ENCODE data around the gene PDE3B.
"Not testable (repeated sequence)": the region's sequence is repeated elsewhere in the genome, so short reads cannot be mapped to it uniquely, and the experiment has no call there.

Gene PDE3B

GRCh38 chr11:14643697-14644225, at the start of gene PDE3B:
Gene PDE3B (plus strand): TSS chr11:14643804. CDS start chr11:14644076, 272 bp downstream.
- peak; percentile 90 for DNase-seq

- DNase-seq = not testable (repeated sequence)
These were observed 48.3 kb upstream of the PDE3B start for GRCh38 chr11:14595261-14595660.

GRCh38 chr11:14607713-14608112, 35.9 kb upstream of the PDE3B start:
- DNase-seq = no peak

- no peak for DNase-seq
These were observed 33.7 kb upstream of the PDE3B start for GRCh38 chr11:14609902-14610301.

GRCh38 chr11:14611939-14612338, 31.7 kb upstream of the PDE3B start:
- DNase-seq = no peak

- no peak for DNase-seq
These were observed 30.9 kb upstream of the PDE3B start for GRCh38 chr11:14612694-14613093.

- DNase-seq = no peak
These were observed 29.4 kb upstream of the PDE3B start for GRCh38 chr11:14614091-14614622.

GRCh38 chr11:14617241-14618027, 26.2 kb upstream of the PDE3B start:
- no peak for DNase-seq

- no peak for DNase-seq
These were observed 25.5 kb upstream of the PDE3B start for GRCh38 chr11:14618060-14618459.

- no peak for DNase-seq
These were observed 23.7 kb upstream of the PDE3B start for GRCh38 chr11:14619603-14620531.

GRCh38 chr11:14622223-14622954, 21.2 kb upstream of the PDE3B start:
- DNase-seq = no peak

GRCh38 chr11:14623036-14623435, 20.6 kb upstream of the PDE3B start:
- no peak for DNase-seq

GRCh38 chr11:14625586-14626205, 17.9 kb upstream of the PDE3B start:
- no peak for DNase-seq

- no peak for DNase-seq
These were observed 17.0 kb upstream of the PDE3B start for GRCh38 chr11:14626650-14627049.

GRCh38 chr11:14633506-14634224, 9.9 kb upstream of the PDE3B start:
- DNase-seq = not testable (repeated sequence)

GRCh38 chr11:14634813-14635212, 8.8 kb upstream of the PDE3B start:
- no peak for DNase-seq

GRCh38 chr11:14635546-14635945, 8.1 kb upstream of the PDE3B start:
- no peak for DNase-seq

- no peak for DNase-seq
These were observed 7.5 kb upstream of the PDE3B start for GRCh38 chr11:14636119-14636518.

- DNase-seq = no peak
These were observed 5.7 kb upstream of the PDE3B start for GRCh38 chr11:14637868-14638409.

- no peak for DNase-seq
These were observed 5.0 kb upstream of the PDE3B start for GRCh38 chr11:14638561-14638960.

- DNase-seq = no peak
These were observed 1.8 kb upstream of the PDE3B start for GRCh38 chr11:14641801-14642200.

All from activated CD8-positive, alpha-beta memory T cell treated with anti-CD3 and anti-CD28 coated beads, Interleukin-2, amount 50 U/mL, for 48 hours (primary cell).